Liver (tissue), 3 donors: Measurements from ENCODE around the gene NEK7.

Source experiments
- CTCF ChIP-seq: fragments of 150-350 bp; IDR thresholded peaks from 2 replicates; pipeline ENCODE4 v1.5.1; 2017; ENCODE audit warnings: improper control_type of control experiment, low read depth, low read length; ENCODE audit not compliant: missing input control
- MAX ChIP-seq: IDR thresholded peaks from 2 replicates; pipeline ENCODE4 v1.6.1; 2016; ENCODE audit warnings: antibody characterized with exemption
- RAD21 ChIP-seq, 2 donors: IDR thresholded peaks; 2 replicates each; pipeline ENCODE4 v1.6.1; 2016; ENCODE audit warnings: antibody characterized with exemption in 2 of 2, mild to moderate bottlenecking in 2 of 2
- TAF1 ChIP-seq: conservative IDR thresholded peaks from 2 replicates; pipeline ENCODE4 v1.6.1; 2016; ENCODE audit warnings: antibody characterized with exemption, mild to moderate bottlenecking
- donor health status: healthy.
- donor health status: healthy.

- TF ChIP-seq CTCF, result no peak
- no peak for TF ChIP-seq TAF1
- no peak for TF ChIP-seq MAX
- no peak for TF ChIP-seq RAD21 (IDR thresholded peaks at IDR 0.05)
Observed at GRCh38 chr1:198245379-198245778, 88.6 kb downstream of the NEK7 start.
